ENCODE measurements around the gene WNT6.

GRCh38 chr2:218902427-218902826, 42.8 kb downstream of the WNT6 start:
- TF ChIP-seq CTCF (conservative IDR thresholded peaks at IDR 0.05; ENCODE audit: low read depth, low read length) (no peak), EZH2 (IDR thresholded peaks at IDR 0.05; ENCODE audit: low read length, unreplicated experiment) (no peak), EZH2phosphoT487 (IDR thresholded peaks at IDR 0.05; ENCODE audit: borderline replicate concordance, low read length) (no peak)

All from PC-3 (cell line).